GM23338 (cell line): ENCODE results near the gene AKAP17A.

ENCODE experiments used
- CREB1 ChIP-seq: fragments of 250-450 bp; sonication (Bioruptor Pico); IDR thresholded peaks from 2 replicates; pipeline ENCODE4 v1.5.0; 2020; ENCODE audit warnings: low read depth, mild to moderate bottlenecking, moderate library complexity
- EZH2phosphoT487 ChIP-seq: fragments of 200-600 bp; sonication (generic); IDR thresholded peaks from one replicate; pipeline ENCODE4 v1.8.1; 2018; ENCODE audit warnings: antibody characterized with exemption; ENCODE audit not compliant: unreplicated experiment
- TF ChIP-seq, protein P1 (sequence below), 2 experiments: fragments of 200-600 bp in 1 of 2; sonication (generic) in 1 of 2; conservative IDR thresholded peaks; 2 replicates each; pipeline versions ENCODE4 v1.5.1 to v1.6.1; 2016 to 2017; ENCODE audit warnings: antibody characterized with exemption in 2 of 2, low read depth in 2 of 2, mild to moderate bottlenecking in 2 of 2, moderate library complexity in 1 of 2
- TF ChIP-seq, protein P2 (sequence below): IDR thresholded peaks from one replicate; pipeline ENCODE4 v1.6.1; 2018; ENCODE audit warnings: antibody characterized with exemption; ENCODE audit not compliant: unreplicated experiment

DNA sequence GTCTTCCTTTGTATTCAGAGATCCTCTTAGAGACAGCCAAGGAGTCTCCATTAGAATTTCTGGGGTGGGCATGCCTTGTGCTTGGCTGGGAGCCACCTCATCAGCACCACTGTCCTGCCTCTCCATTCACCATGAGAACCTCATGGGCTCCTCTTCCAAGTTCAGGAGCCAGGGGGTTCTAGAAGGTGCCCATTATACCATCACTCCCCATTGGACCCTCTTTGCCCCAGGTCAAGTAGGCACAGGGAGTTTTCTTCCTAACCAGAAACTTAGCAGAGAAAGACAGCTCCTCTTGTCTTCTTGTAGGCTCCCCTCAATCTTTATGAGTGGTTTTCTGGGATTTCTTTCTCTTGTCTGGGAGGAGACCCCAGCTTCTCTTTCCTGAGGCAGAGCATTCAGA lies 54.6 kb downstream of the AKAP17A start:
- TF ChIP-seq, protein P1, sequence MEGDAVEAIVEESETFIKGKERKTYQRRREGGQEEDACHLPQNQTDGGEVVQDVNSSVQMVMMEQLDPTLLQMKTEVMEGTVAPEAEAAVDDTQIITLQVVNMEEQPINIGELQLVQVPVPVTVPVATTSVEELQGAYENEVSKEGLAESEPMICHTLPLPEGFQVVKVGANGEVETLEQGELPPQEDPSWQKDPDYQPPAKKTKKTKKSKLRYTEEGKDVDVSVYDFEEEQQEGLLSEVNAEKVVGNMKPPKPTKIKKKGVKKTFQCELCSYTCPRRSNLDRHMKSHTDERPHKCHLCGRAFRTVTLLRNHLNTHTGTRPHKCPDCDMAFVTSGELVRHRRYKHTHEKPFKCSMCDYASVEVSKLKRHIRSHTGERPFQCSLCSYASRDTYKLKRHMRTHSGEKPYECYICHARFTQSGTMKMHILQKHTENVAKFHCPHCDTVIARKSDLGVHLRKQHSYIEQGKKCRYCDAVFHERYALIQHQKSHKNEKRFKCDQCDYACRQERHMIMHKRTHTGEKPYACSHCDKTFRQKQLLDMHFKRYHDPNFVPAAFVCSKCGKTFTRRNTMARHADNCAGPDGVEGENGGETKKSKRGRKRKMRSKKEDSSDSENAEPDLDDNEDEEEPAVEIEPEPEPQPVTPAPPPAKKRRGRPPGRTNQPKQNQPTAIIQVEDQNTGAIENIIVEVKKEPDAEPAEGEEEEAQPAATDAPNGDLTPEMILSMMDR (conservative IDR thresholded peaks at IDR 0.05; ENCODE audit: low read depth in 2 of 2), result no peak
- TF ChIP-seq EZH2phosphoT487, result no peak
- TF ChIP-seq, protein P2, sequence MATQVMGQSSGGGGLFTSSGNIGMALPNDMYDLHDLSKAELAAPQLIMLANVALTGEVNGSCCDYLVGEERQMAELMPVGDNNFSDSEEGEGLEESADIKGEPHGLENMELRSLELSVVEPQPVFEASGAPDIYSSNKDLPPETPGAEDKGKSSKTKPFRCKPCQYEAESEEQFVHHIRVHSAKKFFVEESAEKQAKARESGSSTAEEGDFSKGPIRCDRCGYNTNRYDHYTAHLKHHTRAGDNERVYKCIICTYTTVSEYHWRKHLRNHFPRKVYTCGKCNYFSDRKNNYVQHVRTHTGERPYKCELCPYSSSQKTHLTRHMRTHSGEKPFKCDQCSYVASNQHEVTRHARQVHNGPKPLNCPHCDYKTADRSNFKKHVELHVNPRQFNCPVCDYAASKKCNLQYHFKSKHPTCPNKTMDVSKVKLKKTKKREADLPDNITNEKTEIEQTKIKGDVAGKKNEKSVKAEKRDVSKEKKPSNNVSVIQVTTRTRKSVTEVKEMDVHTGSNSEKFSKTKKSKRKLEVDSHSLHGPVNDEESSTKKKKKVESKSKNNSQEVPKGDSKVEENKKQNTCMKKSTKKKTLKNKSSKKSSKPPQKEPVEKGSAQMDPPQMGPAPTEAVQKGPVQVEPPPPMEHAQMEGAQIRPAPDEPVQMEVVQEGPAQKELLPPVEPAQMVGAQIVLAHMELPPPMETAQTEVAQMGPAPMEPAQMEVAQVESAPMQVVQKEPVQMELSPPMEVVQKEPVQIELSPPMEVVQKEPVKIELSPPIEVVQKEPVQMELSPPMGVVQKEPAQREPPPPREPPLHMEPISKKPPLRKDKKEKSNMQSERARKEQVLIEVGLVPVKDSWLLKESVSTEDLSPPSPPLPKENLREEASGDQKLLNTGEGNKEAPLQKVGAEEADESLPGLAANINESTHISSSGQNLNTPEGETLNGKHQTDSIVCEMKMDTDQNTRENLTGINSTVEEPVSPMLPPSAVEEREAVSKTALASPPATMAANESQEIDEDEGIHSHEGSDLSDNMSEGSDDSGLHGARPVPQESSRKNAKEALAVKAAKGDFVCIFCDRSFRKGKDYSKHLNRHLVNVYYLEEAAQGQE, result no peak
- TF ChIP-seq CREB1, result no peak
